Sigmoid colon (tissue), 4 donors: Measurements from ENCODE around the gene DSCAM.

ENCODE experiments used
- POLR2A ChIP-seq, 2 donors: fragments of 450-650 bp; IDR thresholded peaks; one replicate each; pipeline ENCODE4 v1.6.1; 2016; ENCODE audit warnings: antibody characterized with exemption in 2 of 2, mild to moderate bottlenecking in 2 of 2, moderate library complexity in 2 of 2
- POLR2AphosphoS5 ChIP-seq, 4 donors: sonication (generic); formaldehyde crosslinking; IDR thresholded peaks; one replicate each; pipeline ENCODE4 v1.6.1; 2017; ENCODE audit warnings: antibody characterized with exemption in 4 of 4
- TF ChIP-seq, protein P1 (sequence below), 4 experiments: fragments of 450-650 bp in 3 of 4; fragments of 200-600 bp in 1 of 4; IDR thresholded peaks; one replicate each; pipeline ENCODE4 v1.5.1; 2016 to 2019; ENCODE audit warnings: antibody characterized with exemption in 4 of 4, mild to moderate bottlenecking in 3 of 4, moderate library complexity in 2 of 4

GRCh38 chr21:40717028-40717427 lies 129.9 kb downstream of the DSCAM start:
- TF ChIP-seq, protein P1, sequence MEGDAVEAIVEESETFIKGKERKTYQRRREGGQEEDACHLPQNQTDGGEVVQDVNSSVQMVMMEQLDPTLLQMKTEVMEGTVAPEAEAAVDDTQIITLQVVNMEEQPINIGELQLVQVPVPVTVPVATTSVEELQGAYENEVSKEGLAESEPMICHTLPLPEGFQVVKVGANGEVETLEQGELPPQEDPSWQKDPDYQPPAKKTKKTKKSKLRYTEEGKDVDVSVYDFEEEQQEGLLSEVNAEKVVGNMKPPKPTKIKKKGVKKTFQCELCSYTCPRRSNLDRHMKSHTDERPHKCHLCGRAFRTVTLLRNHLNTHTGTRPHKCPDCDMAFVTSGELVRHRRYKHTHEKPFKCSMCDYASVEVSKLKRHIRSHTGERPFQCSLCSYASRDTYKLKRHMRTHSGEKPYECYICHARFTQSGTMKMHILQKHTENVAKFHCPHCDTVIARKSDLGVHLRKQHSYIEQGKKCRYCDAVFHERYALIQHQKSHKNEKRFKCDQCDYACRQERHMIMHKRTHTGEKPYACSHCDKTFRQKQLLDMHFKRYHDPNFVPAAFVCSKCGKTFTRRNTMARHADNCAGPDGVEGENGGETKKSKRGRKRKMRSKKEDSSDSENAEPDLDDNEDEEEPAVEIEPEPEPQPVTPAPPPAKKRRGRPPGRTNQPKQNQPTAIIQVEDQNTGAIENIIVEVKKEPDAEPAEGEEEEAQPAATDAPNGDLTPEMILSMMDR (IDR thresholded peaks at IDR 0.05): no peak
- TF ChIP-seq POLR2A (IDR thresholded peaks at IDR 0.05) (no peak), POLR2AphosphoS5 (IDR thresholded peaks at IDR 0.05) (no peak)
